Measurements from ENCODE around the gene SUSD5. TPM values are rescaled to one million over a fixed set of nuclear protein-coding genes. Genes with fewer than 3 reads are reported as not detected.

SUSD5 gene
- total and polyA plus RNA-seq, 2 of the 13 experiments (the other 11 are each of a cell fraction or from before 2014, with no cell fraction given) = not detected

GRCh38 chr3:33179132-33179531 lies 39.5 kb downstream of the SUSD5 start:
- Histone ChIP-seq H3K9ac (ENCODE audit: insufficient read depth, low read depth, low read length) (no peak overlapping the region), H3K27me3 (ENCODE audit: control insufficient read depth in 1 of 2, insufficient read depth in 2 of 2, low read length in 2 of 2) (no peaks in the 10 kb centered on the region; a peak in 1 of 5 replicates), H3K4me2 (ENCODE audit: low read depth, low read length) (no peak overlapping the region), H3K4me1 (ENCODE audit: insufficient read depth, low read length) (peaks cover 10% of the 10 kb centered on the region), H3K4me3 (replicated peaks in 1 of 3; ENCODE audit: insufficient read depth in 1 of 3, low read depth in 2 of 3, low read length in 3 of 3) (no peak overlapping the region), H3K27ac (ENCODE audit: extremely low read length, insufficient read depth, low read length) (no peak overlapping the region), H2AFZ (ENCODE audit: low read length) (no peak overlapping the region), H3K36me3 (replicated peaks in 1 of 2; ENCODE audit: control insufficient read depth in 1 of 2, insufficient read depth in 2 of 2, low read length in 2 of 2) (no peaks in the 10 kb centered on the region), H3K79me2 (ENCODE audit: insufficient read depth, low read length) (no peaks in the 10 kb centered on the region), H4K20me1 (ENCODE audit: insufficient read depth, low read length) (no peaks in the 10 kb centered on the region), H3K9me3 (ENCODE audit: low read length) (peaks cover 6% of the 10 kb centered on the region; the same call in 1 of the 2 replicates)
- ChIA-PET POLR2A (no interaction called here), CTCF (ENCODE audit: low intra/inter-chr PET ratio, low total read pairs) (no interaction called here)
- no TSS peak for BruUV-seq (replicated peaks)
- DNase-seq (ENCODE audit: low spot score) (no peak), FAIRE-seq (no peak), ATAC-seq (no peak)
- in situ Hi-C loops (cut with HindIII; ENCODE audit: extremely low pct_ligation_motif_present, low pct_unique_long_range_greater_than_20kb) = no loop called here
- TF ChIP-seq KLF11 (CRISPR knock-in tag; IDR thresholded peaks at IDR 0.05) = no peak
- TF ChIP-seq ZNF382 (CRISPR knock-in tag; IDR thresholded peaks at IDR 0.05; ENCODE audit: borderline replicate concordance) = peak; percentile 92; the same call in 1 of the 2 replicates
- intact Hi-C loops (cut with micrococcal nuclease; ENCODE audit: unreplicated experiment) = no loop called here
- WGBS (ENCODE audit: low lambda C conversion rate) = 31% methylated on average over 1 of the region's 1 CpG

GRCh38 chr3:33174711-33175414 lies 43.7 kb downstream of the SUSD5 start:
- Histone ChIP-seq H3K9ac (ENCODE audit: insufficient read depth, low read depth, low read length) (no peak overlapping the region), H3K79me2 (ENCODE audit: insufficient read depth, low read length) (no peaks in the 10 kb centered on the region), H3K4me1 (ENCODE audit: insufficient read depth, low read length) (peaks cover 11% of the 10 kb centered on the region), H3K36me3 (replicated peaks in 1 of 2; ENCODE audit: control insufficient read depth in 1 of 2, insufficient read depth in 2 of 2, low read length in 2 of 2) (no peaks in the 10 kb centered on the region), H2AFZ (ENCODE audit: low read length) (no peak overlapping the region), H3K4me2 (ENCODE audit: low read depth, low read length) (no peak overlapping the region), H3K9me3 (ENCODE audit: low read length) (no peaks in the 10 kb centered on the region; the same call in 1 of the 2 replicates), H3K27ac (ENCODE audit: extremely low read length, insufficient read depth, low read length) (no peak overlapping the region), H3K27me3 (ENCODE audit: control insufficient read depth in 1 of 2, insufficient read depth in 2 of 2, low read length in 2 of 2) (peaks cover 0 to 8% of the 10 kb centered on the region in 2 experiments; a peak in 2 of 5 replicates), H3K4me3 (replicated peaks in 1 of 3; ENCODE audit: insufficient read depth in 1 of 3, low read depth in 2 of 3, low read length in 3 of 3) (no peak overlapping the region), H4K20me1 (ENCODE audit: insufficient read depth, low read length) (no peaks in the 10 kb centered on the region)
- FAIRE-seq (no peak), ATAC-seq (no peak), DNase-seq (ENCODE audit: low spot score) (no peak)
- WGBS (ENCODE audit: low lambda C conversion rate) = 71% methylated on average over 13 of the region's 19 CpGs
- POLR2A ChIA-PET = no interaction called here
- in situ Hi-C loops (cut with HindIII; ENCODE audit: extremely low pct_ligation_motif_present, low pct_unique_long_range_greater_than_20kb) (no loop called here), intact Hi-C loops (cut with micrococcal nuclease; ENCODE audit: unreplicated experiment) (no loop called here)
- no TSS peak for BruUV-seq (replicated peaks)
- TF ChIP-seq TFE3 (CRISPR knock-in tag; IDR thresholded peaks at IDR 0.05) (no peak), CHCHD3 (CRISPR knock-in tag; IDR thresholded peaks at IDR 0.05) (no peak), THAP9 (CRISPR knock-in tag; IDR thresholded peaks at IDR 0.05; ENCODE audit: borderline replicate concordance) (no peak)
- CTCF ChIA-PET (ENCODE audit: low intra/inter-chr PET ratio, low total read pairs) = no interaction called here
